Endodermal cell (in vitro differentiated cells): ENCODE measurements around the gene SDSL. TPM values are rescaled to one million over a fixed set of nuclear protein-coding genes. Genes with fewer than 3 reads are reported as not detected.

ENCODE experiments used
- DNase-seq: peaks from one replicate; pipeline ENCODE4 v3.0.0-alpha.2; 2017
- H3K27ac ChIP-seq: 2 replicates; pipeline ENCODE4 v1.5.1; 2013; ENCODE audit warnings: mild to moderate bottlenecking, low read depth, low read length, moderate library complexity
- H3K27me3 ChIP-seq: 2 replicates; pipeline ENCODE4 v1.6.1; 2013; ENCODE audit warnings: mild to moderate bottlenecking, low read length, moderate library complexity; ENCODE audit not compliant: insufficient read depth, control insufficient read depth, poor library complexity, severe bottlenecking
- H3K36me3 ChIP-seq: 2 replicates; pipeline ENCODE4 v1.7.0; 2013; ENCODE audit warnings: mild to moderate bottlenecking, low read length, moderate library complexity; ENCODE audit not compliant: control insufficient read depth, insufficient read depth
- H3K4me1 ChIP-seq: one replicate; pipeline ENCODE4 v1.7.0; 2013; ENCODE audit warnings: low read length; ENCODE audit not compliant: control insufficient read depth, insufficient read depth
- H3K4me3 ChIP-seq: 2 replicates; pipeline ENCODE4 v1.5.1; 2013; ENCODE audit warnings: mild to moderate bottlenecking, low read length, moderate library complexity
- H3K9ac ChIP-seq: 2 replicates; pipeline ENCODE4 v1.6.1; 2013; ENCODE audit warnings: mild to moderate bottlenecking, low read length, moderate library complexity; ENCODE audit not compliant: poor library complexity, severe bottlenecking; ENCODE audit errors: extremely low read depth
- H3K9me3 ChIP-seq: 2 replicates; pipeline ENCODE4 v1.6.1; 2013; ENCODE audit warnings: mild to moderate bottlenecking, low read length, moderate library complexity; ENCODE audit not compliant: control insufficient read depth
- H3K27ac Mint-ChIP-seq: 2 replicates; pipeline ENCODE4 v1.8.0; 2020; ENCODE audit warnings: mixed read lengths
- H3K27me3 Mint-ChIP-seq: 2 replicates; pipeline ENCODE4 v1.8.0; 2021; ENCODE audit warnings: mild to moderate bottlenecking, mixed read lengths; ENCODE audit not compliant: insufficient read depth
- H3K36me3 Mint-ChIP-seq: 2 replicates; pipeline ENCODE4 v1.8.0; 2020; ENCODE audit warnings: low read depth, mixed read lengths
- H3K4me1 Mint-ChIP-seq: 2 replicates; pipeline ENCODE4 v1.8.0; 2020; ENCODE audit warnings: mixed read lengths
- H3K4me3 Mint-ChIP-seq: 2 replicates; pipeline ENCODE4 v1.8.0; 2020; ENCODE audit warnings: mild to moderate bottlenecking, moderate library complexity, mixed read lengths
- H3K9me3 Mint-ChIP-seq: 2 replicates; pipeline ENCODE4 v1.8.0; 2020; ENCODE audit warnings: mild to moderate bottlenecking, mixed read lengths
- WGBS, 2 experiments: methylation state at CpG; one replicate each; pipeline versions ENCODE4 v1.1.5 to v1.1.7; 2013; ENCODE audit warnings: missing lambda C conversion rate in 2 of 2, mixed read lengths in 1 of 2; ENCODE audit not compliant: insufficient coverage in 1 of 2, insufficient read length in 1 of 2; 5-methylcytosine and 5-hydroxymethylcytosine counted together
- total RNA-seq, 2 donors: library from RNA; stranded (reverse); fragmentation: NEBNext Ultra II Directional in 1 of 2; extraction: Animal tissue kit (Norgen Biotek cat#: 25700) in 1 of 2; gene quantifications; 2 replicates in 1 of 2; 3 replicates in 1 of 2; pipeline ENCODE4 v1.2.1, GENCODE V29; 2021
- TF ChIP-seq, protein P1 (sequence below): fragments of 200-600 bp; sonication (generic); conservative IDR thresholded peaks from 2 replicates; pipeline ENCODE4 v1.5.0; 2021; ENCODE audit warnings: antibody characterized with exemption, mild to moderate bottlenecking

Gene SDSL
- total RNA-seq, 2 donors from 2014 or later = 2.4 to 5.7 TPM

DNA sequence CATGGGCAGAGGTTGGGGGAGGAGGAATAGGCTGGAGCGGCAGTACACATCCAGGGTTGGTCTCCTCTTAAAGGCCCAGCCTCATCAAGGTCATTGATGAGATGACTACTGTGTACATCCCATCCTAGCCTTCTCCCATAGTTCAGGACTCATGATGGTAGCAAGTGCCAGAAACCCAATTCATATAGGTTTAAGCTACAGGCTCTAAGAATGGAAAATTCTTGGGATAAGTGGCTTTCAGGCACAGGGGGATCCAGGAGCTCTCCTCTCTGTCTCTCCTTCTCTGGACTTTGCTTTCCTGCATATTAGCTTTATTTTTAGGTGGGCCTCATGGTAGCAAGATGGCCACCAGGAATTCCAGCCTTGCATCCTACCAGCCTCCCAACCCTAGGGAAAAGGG is 6.3 kb downstream of the SDSL start:
- no peak for DNase-seq
- no peaks in the 10 kb centered on the region for H3K36me3 ChIP-seq
- TF ChIP-seq, protein P1, sequence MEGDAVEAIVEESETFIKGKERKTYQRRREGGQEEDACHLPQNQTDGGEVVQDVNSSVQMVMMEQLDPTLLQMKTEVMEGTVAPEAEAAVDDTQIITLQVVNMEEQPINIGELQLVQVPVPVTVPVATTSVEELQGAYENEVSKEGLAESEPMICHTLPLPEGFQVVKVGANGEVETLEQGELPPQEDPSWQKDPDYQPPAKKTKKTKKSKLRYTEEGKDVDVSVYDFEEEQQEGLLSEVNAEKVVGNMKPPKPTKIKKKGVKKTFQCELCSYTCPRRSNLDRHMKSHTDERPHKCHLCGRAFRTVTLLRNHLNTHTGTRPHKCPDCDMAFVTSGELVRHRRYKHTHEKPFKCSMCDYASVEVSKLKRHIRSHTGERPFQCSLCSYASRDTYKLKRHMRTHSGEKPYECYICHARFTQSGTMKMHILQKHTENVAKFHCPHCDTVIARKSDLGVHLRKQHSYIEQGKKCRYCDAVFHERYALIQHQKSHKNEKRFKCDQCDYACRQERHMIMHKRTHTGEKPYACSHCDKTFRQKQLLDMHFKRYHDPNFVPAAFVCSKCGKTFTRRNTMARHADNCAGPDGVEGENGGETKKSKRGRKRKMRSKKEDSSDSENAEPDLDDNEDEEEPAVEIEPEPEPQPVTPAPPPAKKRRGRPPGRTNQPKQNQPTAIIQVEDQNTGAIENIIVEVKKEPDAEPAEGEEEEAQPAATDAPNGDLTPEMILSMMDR = no peak
- no peak overlapping the region for H3K27ac ChIP-seq
- H3K9me3 ChIP-seq = no peaks in the 10 kb centered on the region
- no peak overlapping the region for H3K9ac ChIP-seq
- peaks cover 16% of the 10 kb centered on the region for H3K27me3 Mint-ChIP-seq
- peaks cover 5% of the 10 kb centered on the region for H3K9me3 Mint-ChIP-seq
- H3K36me3 Mint-ChIP-seq = no peaks in the 10 kb centered on the region
- H3K4me3 ChIP-seq = no peak overlapping the region
- no peaks in the 10 kb centered on the region for H3K4me1 ChIP-seq
- H3K27me3 ChIP-seq = no peaks in the 10 kb centered on the region
- WGBS, 2 experiments = 82% methylated on average over 1 of the region's 1 CpG; no CpG with 5 or more reads in 1 of the 2 experiments
- peaks cover 6% of the 10 kb centered on the region for H3K4me1 Mint-ChIP-seq
- H3K27ac Mint-ChIP-seq = no peak overlapping the region
- no peak overlapping the region for H3K4me3 Mint-ChIP-seq

DNA sequence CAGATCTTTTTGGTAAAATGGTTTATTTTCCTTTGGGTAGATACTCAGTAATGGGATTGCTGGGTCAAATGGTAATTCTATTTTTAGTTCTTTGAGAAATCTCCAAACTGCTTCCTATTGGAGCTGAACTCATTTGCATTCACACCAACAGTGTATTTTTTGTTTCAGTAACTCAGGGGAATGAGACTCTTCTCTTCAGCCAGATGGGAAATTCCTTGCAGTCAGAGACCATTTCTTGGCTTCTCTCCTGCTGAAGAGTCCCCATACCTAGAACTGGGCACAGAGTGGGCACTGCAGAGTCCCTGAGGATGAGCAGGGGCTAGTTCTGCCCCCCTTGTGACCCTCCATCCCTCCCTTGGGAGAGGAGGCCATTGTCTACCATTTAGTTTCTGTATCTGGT is 10.8 kb downstream of the SDSL start:
- H3K4me3 Mint-ChIP-seq = no peak overlapping the region
- peaks cover 1% of the 10 kb centered on the region for H3K4me1 Mint-ChIP-seq
- Histone ChIP-seq H3K9ac (no peak overlapping the region), H3K27me3 (peaks cover 9% of the 10 kb centered on the region), H3K4me3 (no peak overlapping the region), H3K27ac (no peak overlapping the region), H3K4me1 (no peaks in the 10 kb centered on the region), H3K36me3 (no peaks in the 10 kb centered on the region), H3K9me3 (no peaks in the 10 kb centered on the region)
- no peaks in the 10 kb centered on the region for H3K36me3 Mint-ChIP-seq
- H3K9me3 Mint-ChIP-seq = peaks cover 5% of the 10 kb centered on the region
- TF ChIP-seq, protein P1 = no peak
- no peak for DNase-seq
- no peak overlapping the region for H3K27ac Mint-ChIP-seq
- H3K27me3 Mint-ChIP-seq = peaks cover 12% of the 10 kb centered on the region

- H3K9me3 ChIP-seq = no peaks in the 10 kb centered on the region
- DNase-seq = no peak
- Mint-ChIP-seq H3K36me3 (no peaks in the 10 kb centered on the region), H3K4me3 (no peak overlapping the region), H3K4me1 (peaks cover 7% of the 10 kb centered on the region), H3K27ac (no peak overlapping the region), H3K27me3 (peaks cover 11% of the 10 kb centered on the region), H3K9me3 (no peaks in the 10 kb centered on the region)
- no peaks in the 10 kb centered on the region for H3K36me3 ChIP-seq
- TF ChIP-seq, protein P1 = no peak
- WGBS, 2 experiments = 94 to 95% methylated on average over 2 to 5 of the region's 5 CpGs
- H3K9ac ChIP-seq = no peak overlapping the region
- H3K4me1 ChIP-seq = no peaks in the 10 kb centered on the region
- H3K27ac ChIP-seq = no peak overlapping the region
- H3K27me3 ChIP-seq = peaks cover 31% of the 10 kb centered on the region
- no peak overlapping the region for H3K4me3 ChIP-seq
These were observed 13.2 kb downstream of the SDSL start for GRCh38 chr12:113435367-113435766.
